IPS-NIHi7 (cell line): ENCODE measurements around the gene EFL1.
"Not testable (repeated sequence)": the region's sequence is repeated elsewhere in the genome, so short reads cannot be mapped to it uniquely, and the experiment has no call there.

Source experiments
- DNase-seq: peaks from one replicate; pipeline ENCODE4 v3.0.0; 2012; ENCODE audit warnings: mixed read lengths; ENCODE audit errors: extremely low spot score

Gene EFL1

GRCh38 chr15:82281276-82281675 lies 18.7 kb upstream of the EFL1 start:
- not testable (repeated sequence) for DNase-seq

DNA sequence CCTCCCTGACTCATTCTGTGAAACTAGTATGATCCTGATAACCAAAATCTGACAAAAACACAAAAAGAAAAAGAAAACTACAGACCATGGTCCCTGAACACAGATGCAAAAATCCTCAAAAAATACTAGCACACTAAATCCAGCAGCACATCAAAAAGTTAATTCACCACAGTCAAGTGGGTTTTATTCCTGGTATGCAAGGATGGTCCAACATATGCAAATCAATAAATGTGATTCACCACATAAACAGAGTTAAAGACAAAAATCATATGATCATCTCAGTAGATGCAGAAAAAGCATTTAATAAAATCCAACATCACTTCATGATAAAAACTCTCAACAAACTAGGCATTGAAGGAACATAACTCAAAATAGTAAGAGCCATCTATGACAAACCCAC lies 12.9 kb upstream of the EFL1 start:
- DNase-seq: no peak

DNA sequence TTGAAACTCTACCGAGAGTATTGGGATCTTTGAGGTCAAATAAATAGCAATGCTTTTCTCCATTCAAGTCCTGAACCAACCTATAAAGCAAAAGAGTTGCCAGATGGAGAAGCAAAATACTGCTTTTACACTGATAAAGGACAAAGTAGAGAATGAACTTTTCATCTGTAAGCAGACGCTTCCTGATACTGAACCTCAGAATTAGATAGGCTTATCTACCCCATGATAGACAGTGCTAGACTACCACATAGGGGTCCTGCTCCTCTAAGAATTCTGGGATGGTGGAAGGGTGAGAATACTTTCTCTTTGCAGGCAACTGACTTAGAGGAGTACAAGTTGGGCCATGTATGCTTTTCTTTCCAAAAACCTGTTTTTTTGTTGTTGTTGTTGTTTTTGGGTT lies 9.6 kb upstream of the EFL1 start:
- no peak for DNase-seq

DNA sequence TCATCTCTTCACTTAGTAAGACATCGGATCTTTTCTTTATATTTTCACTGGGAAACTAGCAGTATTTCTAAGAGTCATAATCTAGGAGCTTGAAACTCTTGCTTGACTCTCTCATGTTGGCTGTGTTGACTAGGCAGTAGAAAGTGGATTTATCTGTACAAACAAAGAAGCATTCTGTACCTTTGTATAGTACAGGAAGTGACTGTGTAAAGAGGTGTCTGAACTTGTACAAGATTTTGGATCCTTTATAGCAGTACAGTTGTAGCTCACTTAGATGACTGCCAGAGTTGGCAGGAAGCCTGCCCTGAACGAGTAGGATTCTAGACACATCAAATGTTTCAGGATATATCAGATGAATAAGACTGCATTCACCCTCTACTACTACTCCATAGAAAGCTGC lies 5.9 kb upstream of the EFL1 start:
- not testable (repeated sequence) for DNase-seq

- not testable (repeated sequence) for DNase-seq
These were observed 4.6 kb upstream of the EFL1 start for GRCh38 chr15:82267137-82267536.

GRCh38 chr15:82263350-82263749 lies 816 bp upstream of the EFL1 start:
- no peak for DNase-seq

DNA sequence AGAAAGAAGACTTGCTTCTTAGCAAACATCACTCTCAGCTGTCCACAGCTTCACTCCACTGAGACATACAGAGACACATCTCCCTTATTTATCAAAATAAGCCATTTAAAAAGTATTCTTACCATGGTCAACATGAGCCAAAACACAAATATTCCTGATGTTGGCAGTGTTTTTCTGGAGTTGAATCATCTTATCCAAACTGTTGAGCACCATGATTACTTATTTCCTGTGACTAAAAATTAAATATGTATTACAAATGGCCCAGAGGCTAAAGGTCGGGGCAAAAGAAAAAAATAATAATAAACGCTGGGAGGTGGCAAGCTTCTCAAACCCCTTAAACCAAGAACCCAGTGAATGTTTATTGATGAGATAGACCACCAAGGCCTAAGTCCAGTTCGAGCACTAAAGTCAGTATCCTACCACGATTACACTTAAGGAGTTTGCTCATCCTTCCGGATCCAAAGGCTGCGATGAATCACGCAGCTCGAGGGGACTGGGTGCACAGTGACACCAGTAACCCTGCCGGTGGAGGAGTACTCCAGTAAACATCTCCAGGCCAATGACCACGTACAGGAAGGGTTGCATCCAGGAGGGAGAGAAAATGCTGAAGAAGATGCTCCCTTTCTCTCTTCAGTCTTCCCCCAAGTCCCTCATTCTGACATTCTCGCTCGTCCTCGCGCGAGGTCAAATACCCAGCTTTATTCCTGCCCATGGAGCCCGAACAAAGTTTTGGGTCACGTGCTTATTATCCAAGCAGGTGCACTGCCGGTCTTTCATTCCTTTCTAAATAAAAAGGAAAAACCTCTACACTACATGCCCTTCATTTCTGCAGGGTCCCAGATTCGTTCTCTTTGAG lies 740 bp downstream of the EFL1 start:
- peak; percentile 13 for DNase-seq

DNA sequence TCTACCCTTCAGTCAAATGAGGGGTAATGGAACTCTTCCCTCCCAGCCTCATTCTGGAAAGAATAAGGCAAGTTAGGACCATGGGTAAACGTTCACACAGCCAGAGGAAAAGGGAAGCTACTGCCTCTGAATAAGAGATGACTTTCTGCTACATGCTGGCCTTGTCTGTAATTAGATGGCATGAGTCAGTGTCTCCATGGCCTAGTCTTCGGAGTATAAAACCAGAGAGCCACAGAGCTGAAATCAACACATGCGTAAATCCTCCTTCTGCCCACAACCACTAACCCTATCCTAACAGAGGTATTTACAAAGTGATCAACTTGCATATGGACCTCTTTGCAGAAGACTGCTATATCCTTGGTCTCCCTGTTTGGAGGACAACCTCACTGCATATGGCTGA lies 14.3 kb downstream of the EFL1 start:
- DNase-seq: not testable (repeated sequence)

GRCh38 chr15:82245956-82246355 lies 16.6 kb downstream of the EFL1 start:
- DNase-seq: not testable (repeated sequence)

- not testable (repeated sequence) for DNase-seq
These were observed 18.9 kb downstream of the EFL1 start for GRCh38 chr15:82243644-82244043.

- DNase-seq: not testable (repeated sequence)
These were observed 20.6 kb downstream of the EFL1 start for GRCh38 chr15:82241836-82242499.

DNA sequence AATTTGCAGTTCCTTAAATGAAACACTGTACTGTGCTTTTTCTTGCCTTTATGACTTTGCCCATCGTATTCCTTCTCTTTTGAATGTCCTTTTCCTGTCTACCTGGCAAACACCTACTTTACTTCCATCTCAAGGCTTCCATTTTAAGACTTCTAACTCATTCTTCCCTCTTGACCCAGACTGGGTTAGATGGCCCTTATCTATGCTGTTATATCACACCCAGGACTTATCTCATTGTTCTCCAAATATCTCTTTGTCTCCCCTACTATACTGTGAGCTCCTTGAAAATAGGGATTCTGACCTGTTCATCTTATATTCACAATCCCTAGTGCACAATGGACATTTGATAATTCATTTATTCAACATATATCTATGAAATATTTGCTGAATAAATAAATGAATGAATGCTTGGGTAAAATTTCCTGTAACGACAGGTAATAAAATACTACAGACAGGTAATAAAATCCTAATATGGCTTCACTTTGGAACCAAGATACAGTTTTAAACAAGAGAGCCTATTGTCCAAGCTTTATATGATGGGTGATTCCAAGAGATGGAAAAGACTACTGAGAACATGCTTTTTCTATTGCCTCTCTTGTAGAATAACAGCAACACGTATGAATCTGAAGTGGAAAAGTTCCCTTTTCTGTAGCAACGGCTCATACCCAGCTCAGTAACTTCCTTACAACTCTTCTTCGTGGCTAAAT lies 22.7 kb downstream of the EFL1 start:
- no peak for DNase-seq

GRCh38 chr15:82237944-82238534 lies 24.5 kb downstream of the EFL1 start:
- DNase-seq: not testable (repeated sequence)

DNA sequence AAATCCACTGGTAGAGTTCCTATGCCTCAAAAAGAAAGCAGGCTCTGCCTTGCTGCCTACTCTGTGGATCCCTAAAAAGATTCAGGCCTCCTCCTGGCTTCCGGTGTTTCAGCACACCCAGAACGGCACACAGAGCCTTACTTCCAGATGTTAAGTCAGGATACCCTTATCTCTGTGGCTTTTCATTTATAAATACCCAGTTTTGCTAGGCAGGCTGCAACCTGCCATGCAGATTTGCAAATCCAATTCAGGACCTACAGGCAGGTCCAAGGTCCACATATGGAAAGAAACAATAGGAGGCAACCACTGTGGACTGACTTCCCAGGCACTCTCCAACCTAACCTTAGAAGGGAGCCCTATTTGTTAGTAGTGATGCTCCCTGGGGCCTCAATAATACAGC lies 30.7 kb downstream of the EFL1 start:
- no peak for DNase-seq

GRCh38 chr15:82231233-82231632 lies 31.3 kb downstream of the EFL1 start:
- no peak for DNase-seq

DNA sequence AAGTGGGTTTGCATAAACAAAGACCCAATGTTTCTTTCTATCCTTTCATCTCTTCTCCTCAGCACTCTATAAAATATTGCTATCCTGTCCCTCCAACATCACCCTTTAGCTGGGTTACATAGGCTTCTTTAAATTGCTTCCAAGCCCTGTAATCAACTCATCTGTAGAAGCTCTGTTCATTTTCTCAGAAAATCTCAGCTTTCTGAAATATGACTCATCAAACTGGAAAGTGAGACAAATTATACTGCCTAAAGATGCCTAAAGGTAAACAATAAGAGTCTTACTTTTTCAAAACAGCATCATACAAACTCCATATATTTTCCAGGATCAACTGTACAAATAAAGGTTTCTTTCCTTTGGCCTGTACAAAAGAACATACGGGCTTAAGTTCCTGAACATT lies 33.8 kb downstream of the EFL1 start:
- no peak for DNase-seq

- DNase-seq: peak; percentile 23
These were observed 41.0 kb downstream of the EFL1 start for GRCh38 chr15:82221535-82221934.

DNA sequence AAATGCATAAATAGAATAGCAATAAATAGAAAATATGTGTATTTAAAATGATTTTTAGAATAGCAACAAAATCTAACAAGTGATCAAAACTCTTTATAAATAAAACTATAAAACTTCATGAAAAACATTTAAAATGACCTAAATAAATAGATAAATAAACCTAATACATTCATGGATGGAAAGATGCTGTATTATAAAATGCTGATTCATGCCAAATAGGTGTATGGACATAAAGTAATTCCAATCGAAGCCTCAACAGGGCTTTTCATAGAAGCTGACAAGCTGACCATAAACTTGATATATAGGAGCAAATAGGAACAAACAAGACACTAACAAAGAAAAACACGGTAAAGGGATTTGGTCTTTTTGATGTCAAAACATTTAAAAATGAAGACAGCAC lies 46.4 kb downstream of the EFL1 start:
- not testable (repeated sequence) for DNase-seq

- DNase-seq: not testable (repeated sequence)
These were observed 50.3 kb downstream of the EFL1 start for GRCh38 chr15:82212201-82212600.

DNA sequence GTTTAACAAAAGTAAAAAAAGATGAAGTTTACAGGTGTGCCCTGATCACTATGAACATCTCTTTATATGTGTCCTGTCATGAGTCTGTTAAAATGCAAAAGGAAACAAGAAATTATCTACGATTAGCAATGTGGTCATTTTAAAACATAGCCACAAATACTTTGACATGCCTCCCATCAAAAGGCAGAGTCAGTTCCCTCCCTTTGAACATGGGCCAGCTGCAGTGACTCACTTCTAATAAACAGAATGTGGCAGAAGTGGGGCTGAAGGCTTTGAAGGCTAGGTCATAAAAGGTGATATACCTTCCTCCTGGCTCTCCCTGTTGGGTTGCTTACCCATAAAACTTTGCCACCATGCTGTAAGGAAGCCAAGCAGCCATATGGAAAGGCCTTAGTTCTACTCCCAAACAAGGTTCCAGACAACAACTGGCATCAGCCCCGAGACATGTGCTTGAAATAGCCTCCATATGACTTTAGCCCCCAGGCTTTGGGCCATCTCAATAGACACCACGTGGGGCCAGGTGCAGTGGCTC lies 52.4 kb downstream of the EFL1 start:
- not testable (repeated sequence) for DNase-seq

DNA sequence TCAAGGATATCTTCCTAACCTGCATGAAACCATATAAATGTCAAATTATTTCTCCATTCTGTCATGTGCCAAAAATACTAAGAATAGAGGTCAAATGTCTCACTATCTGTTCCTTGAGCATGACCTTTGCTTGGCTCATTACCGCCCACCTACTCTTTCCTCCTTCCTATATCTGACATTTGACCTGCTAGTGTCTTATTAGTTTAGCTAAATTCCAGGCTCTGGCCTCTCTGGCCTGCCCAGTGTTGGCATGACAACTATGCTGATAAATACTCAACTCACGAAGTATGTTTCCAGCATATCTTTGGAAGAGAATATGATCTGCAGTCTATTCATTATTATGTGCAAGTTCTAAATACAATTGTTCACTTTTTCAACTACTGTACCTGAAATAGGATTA lies 58.0 kb downstream of the EFL1 start:
- not testable (repeated sequence) for DNase-seq
